Measurements from ENCODE around the gene PDK4. TPM values are rescaled to one million over a fixed set of nuclear protein-coding genes. Genes with fewer than 3 reads are reported as not detected.

PDK4 gene
- total and polyA plus RNA-seq, 4 experiments from 2014 or later: 0.35 to 0.44 TPM; not detected in 2

DNA sequence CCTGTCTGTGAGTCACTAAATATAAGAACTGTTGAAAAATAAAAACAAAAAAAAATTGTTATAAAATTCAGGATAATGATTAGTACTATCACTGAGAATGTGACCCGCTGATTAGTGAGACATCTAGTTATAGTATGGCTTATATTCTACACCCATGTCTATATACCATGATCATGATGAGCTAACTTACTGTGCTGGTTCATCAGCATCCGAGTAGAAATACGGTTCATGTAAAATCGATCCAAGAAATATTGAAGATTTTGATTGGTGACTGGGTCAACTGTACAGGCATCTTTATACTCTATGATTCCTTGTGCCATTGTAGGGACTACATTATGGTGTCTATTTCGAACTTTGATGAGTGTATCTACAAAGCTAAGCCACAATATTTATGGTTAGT is 3.7 kb downstream of the PDK4 start:
- Histone ChIP-seq H3K4me1 (ENCODE audit: insufficient read depth, low read length) (no peaks in the 10 kb centered on the region), H3K27me3 (ENCODE audit: insufficient read depth, low read length) (no peaks in the 10 kb centered on the region), H3K36me3 (ENCODE audit: insufficient read depth, low read length) (no peaks in the 10 kb centered on the region), H3K4me3 (ENCODE audit: low read length in 2 of 2) (no peak overlapping the region), H3K9me3 (ENCODE audit: control insufficient read depth in 1 of 2, low read length in 2 of 2) (no peaks in the 10 kb centered on the region), H3K27ac (ENCODE audit: low read depth, low read length) (no peak overlapping the region)
- Mint-ChIP-seq H3K4me1 (peaks cover 0 to 7% (median 4%) of the 10 kb centered on the region in 4 donors), H3K36me3 (no peaks in the 10 kb centered on the region), H3K27me3 (peaks cover 4 to 15% of the 10 kb centered on the region in 2 donors), H3K9me3 (peaks cover 0 to 5% (median 1%) of the 10 kb centered on the region in 8 donors), H3K27ac (no peak overlapping the region), H3K4me3 (no peak overlapping the region)
- intact Hi-C loops (cut with micrococcal nuclease): no loop called here
- POLR2A ChIA-PET (ENCODE audit: partially characterized antibody): no interaction called here
- CTCF ChIA-PET (ENCODE audit: partially characterized antibody): no interaction called here
- DNase-seq: no peak

DNA sequence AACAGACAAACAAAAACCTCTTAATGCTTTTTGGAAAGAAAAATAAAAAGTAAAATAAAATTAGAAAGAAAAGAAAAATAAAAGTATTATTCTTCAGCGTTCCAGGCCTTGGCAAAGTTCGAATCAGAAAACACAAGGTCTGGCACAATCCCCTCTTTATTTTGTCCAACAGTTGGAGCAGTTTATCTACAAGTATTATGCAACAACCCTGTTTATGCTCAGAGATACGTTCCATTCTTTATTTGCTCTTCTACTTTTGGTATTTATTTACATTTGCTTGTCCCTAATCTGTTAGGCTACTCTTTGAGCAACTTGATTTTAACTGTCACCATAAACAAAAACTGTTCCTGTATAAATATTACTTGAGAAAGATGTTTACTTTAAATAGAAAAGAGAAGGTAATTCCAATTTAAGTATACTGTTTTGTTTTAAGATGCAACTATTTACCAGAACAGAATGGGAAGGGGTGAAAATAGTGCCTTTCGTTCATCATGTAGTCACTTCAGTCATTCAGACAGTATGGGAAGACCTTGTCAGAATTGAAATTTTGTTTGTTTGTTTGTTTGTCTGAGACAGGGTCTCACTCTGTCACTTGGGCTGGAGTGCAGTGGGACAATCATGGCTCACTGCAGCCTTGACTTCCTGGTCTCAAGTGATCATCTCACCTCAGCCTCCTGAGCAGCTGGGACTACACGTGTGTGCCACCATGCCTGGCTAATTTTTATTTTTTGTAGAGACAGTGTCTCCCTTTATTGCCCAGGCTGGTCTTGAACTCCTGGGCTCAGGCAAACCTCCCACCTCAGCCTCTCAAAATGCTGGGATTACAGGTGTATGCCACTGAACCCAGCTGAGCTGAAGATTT is 5.7 kb downstream of the PDK4 start:
- Mint-ChIP-seq H3K9me3 (peaks cover 0 to 4% (median under 1%) of the 10 kb centered on the region in 8 donors), H3K4me3 (no peak overlapping the region), H3K27me3 (peaks cover 2 to 4% of the 10 kb centered on the region in 2 donors), H3K27ac (no peak overlapping the region), H3K36me3 (no peaks in the 10 kb centered on the region), H3K4me1 (peaks cover 0 to 2% (median 0%) of the 10 kb centered on the region in 4 donors)
- Histone ChIP-seq H3K27ac (ENCODE audit: low read depth, low read length) (no peak overlapping the region), H3K36me3 (ENCODE audit: insufficient read depth, low read length) (no peaks in the 10 kb centered on the region), H3K27me3 (ENCODE audit: insufficient read depth, low read length) (no peaks in the 10 kb centered on the region), H3K9me3 (ENCODE audit: control insufficient read depth in 1 of 2, low read length in 2 of 2) (no peaks in the 10 kb centered on the region), H3K4me1 (ENCODE audit: insufficient read depth, low read length) (no peaks in the 10 kb centered on the region), H3K4me3 (ENCODE audit: low read length in 2 of 2) (no peak overlapping the region)
- CTCF ChIA-PET (ENCODE audit: partially characterized antibody): no interaction called here
- POLR2A ChIA-PET (ENCODE audit: partially characterized antibody): no interaction called here
- no peak for DNase-seq
- intact Hi-C loops (cut with micrococcal nuclease): no loop called here

DNA sequence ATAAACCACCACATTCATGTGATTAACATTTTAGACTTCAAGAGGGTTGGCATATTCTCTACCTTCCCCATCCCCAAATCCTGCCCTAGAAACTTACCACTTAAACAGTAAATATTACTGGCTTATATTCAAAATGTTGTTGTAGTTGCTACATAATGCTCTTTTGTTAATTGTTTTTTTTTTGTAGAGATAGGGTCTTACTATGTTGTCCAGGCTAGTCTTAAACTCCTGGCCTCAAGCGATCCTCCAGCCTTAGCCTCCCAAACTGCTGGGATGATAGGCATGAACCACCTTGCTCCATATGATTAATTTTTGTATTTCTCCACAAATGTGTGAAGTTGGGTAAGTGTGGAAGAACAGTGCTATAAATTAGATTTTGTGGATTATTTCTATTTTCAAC is 6.5 kb downstream of the PDK4 start:
- Mint-ChIP-seq H3K4me3 (no peak overlapping the region), H3K36me3 (no peaks in the 10 kb centered on the region), H3K27ac (no peak overlapping the region), H3K9me3 (no peaks in the 10 kb centered on the region), H3K27me3 (no peaks in the 10 kb centered on the region), H3K4me1 (no peaks in the 10 kb centered on the region)
- Histone ChIP-seq H3K27ac (ENCODE audit: low read depth, low read length) (no peak overlapping the region), H3K4me1 (ENCODE audit: insufficient read depth, low read length) (no peaks in the 10 kb centered on the region), H3K27me3 (ENCODE audit: insufficient read depth, low read length) (no peaks in the 10 kb centered on the region), H3K9me3 (ENCODE audit: control insufficient read depth in 1 of 2, low read length in 2 of 2) (no peaks in the 10 kb centered on the region), H3K4me3 (ENCODE audit: low read length in 2 of 2) (no peak overlapping the region), H3K36me3 (ENCODE audit: insufficient read depth, low read length) (no peaks in the 10 kb centered on the region)
- intact Hi-C loops (cut with micrococcal nuclease): no loop called here
- DNase-seq: no peak
- POLR2A ChIA-PET (ENCODE audit: partially characterized antibody): no interaction called here
- CTCF ChIA-PET (ENCODE audit: partially characterized antibody): no interaction called here

DNA sequence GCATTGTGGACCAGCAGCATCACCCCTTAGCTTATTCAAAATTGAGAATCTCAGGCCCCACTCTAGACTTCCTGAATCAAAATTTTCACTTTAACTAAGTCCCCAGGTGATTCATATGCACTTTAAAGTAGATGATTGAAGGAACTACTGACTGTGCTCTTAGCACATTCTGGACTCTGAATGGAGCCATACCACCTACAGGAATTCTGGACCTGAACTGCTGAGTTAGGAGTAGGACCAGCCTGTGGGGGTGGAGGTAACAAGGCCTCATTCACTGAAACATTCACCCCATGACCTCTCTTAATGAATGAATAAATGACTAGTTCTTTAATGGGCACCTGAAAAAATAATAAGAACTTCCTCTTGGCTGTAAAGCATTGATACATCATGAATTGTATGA is 7.3 kb downstream of the PDK4 start:
- no peak overlapping the region for H3K4me3 ChIP-seq (ENCODE audit: low read length in 2 of 2)
- POLR2A ChIA-PET (ENCODE audit: partially characterized antibody): no interaction called here
- Mint-ChIP-seq H3K4me3 (no peak overlapping the region), H3K9me3 (no peaks in the 10 kb centered on the region), H3K4me1 (no peaks in the 10 kb centered on the region), H3K27ac (no peak overlapping the region), H3K27me3 (peaks cover 0 to 1% of the 10 kb centered on the region in 2 donors), H3K36me3 (no peaks in the 10 kb centered on the region)
- no peaks in the 10 kb centered on the region for H3K4me1 ChIP-seq (ENCODE audit: insufficient read depth, low read length)
- DNase-seq: no peak
- no peak overlapping the region for H3K27ac ChIP-seq (ENCODE audit: low read depth, low read length)
- intact Hi-C loops (cut with micrococcal nuclease): no loop called here
- CTCF ChIA-PET (ENCODE audit: partially characterized antibody): no interaction called here
- H3K27me3 ChIP-seq (ENCODE audit: insufficient read depth, low read length): no peaks in the 10 kb centered on the region
- H3K9me3 ChIP-seq (ENCODE audit: control insufficient read depth in 1 of 2, low read length in 2 of 2): no peaks in the 10 kb centered on the region
- H3K36me3 ChIP-seq (ENCODE audit: insufficient read depth, low read length): no peaks in the 10 kb centered on the region

DNA sequence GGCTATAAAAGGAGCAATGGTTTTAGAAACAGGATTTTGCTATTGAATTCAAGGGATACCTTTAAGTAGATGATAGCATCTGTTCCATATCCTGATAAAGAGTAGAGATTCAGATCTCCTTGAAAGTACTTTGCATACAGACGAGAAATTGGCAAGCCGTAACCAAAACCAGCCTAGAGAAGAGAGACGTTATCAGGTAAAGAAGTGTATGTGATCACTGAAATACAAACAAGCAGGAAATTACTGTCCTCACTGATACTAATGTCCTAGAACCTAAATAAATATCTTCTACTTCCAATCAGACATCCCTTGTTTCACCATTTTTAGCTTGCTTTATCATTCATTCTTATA is 9.4 kb downstream of the PDK4 start:
- CTCF ChIA-PET (ENCODE audit: partially characterized antibody): no interaction called here
- H3K9me3 Mint-ChIP-seq: no peaks in the 10 kb centered on the region

DNA sequence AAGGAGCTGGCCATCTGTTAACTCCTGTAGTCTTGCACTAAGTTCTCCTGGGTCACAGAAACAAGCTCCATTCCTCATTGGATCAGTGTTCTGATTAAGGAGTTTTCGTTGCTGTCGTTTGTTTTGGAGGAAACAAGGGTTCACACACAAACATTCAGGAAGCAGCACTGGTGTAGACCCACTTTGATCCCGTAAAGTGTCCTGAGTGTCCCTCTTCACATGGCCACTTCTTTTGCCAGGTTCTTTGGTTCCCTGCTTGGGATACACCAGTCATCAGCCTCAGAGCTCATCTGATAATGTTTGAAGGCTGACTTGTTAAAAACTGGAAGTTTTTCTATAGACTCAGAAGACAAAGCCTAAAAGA is 10.9 kb downstream of the PDK4 start:
- intact Hi-C loops (cut with micrococcal nuclease): no loop called here
- no peaks in the 10 kb centered on the region for H3K36me3 Mint-ChIP-seq
- Histone ChIP-seq H3K4me3 (ENCODE audit: low read length in 2 of 2) (no peak overlapping the region), H3K9me3 (ENCODE audit: control insufficient read depth in 1 of 2, low read length in 2 of 2) (no peaks in the 10 kb centered on the region), H3K36me3 (ENCODE audit: insufficient read depth, low read length) (no peaks in the 10 kb centered on the region), H3K27ac (ENCODE audit: low read depth, low read length) (no peak overlapping the region), H3K27me3 (ENCODE audit: insufficient read depth, low read length) (no peaks in the 10 kb centered on the region), H3K4me1 (ENCODE audit: insufficient read depth, low read length) (no peaks in the 10 kb centered on the region)
- H3K4me1 Mint-ChIP-seq: no peaks in the 10 kb centered on the region
- no peak overlapping the region for H3K4me3 Mint-ChIP-seq
- ChIA-PET CTCF (ENCODE audit: partially characterized antibody) (no interaction called here), POLR2A (ENCODE audit: partially characterized antibody) (no interaction called here)
- no peak for DNase-seq
- H3K9me3 Mint-ChIP-seq: no peaks in the 10 kb centered on the region
- H3K27me3 Mint-ChIP-seq: peaks cover 0 to 1% of the 10 kb centered on the region in 2 donors
- no peak overlapping the region for H3K27ac Mint-ChIP-seq

More for the DNA sequence above, 9.4 kb downstream of the PDK4 start:
- H3K9me3 ChIP-seq (ENCODE audit: control insufficient read depth in 1 of 2, low read length in 2 of 2): no peaks in the 10 kb centered on the region
- H3K27ac ChIP-seq (ENCODE audit: low read depth, low read length): no peak overlapping the region
- Mint-ChIP-seq H3K27me3 (peaks cover 0 to 1% of the 10 kb centered on the region in 2 donors), H3K36me3 (no peaks in the 10 kb centered on the region), H3K4me1 (no peaks in the 10 kb centered on the region), H3K4me3 (no peak overlapping the region), H3K27ac (no peak overlapping the region)
- no peak overlapping the region for H3K4me3 ChIP-seq (ENCODE audit: low read length in 2 of 2)
- no peaks in the 10 kb centered on the region for H3K27me3 ChIP-seq (ENCODE audit: insufficient read depth, low read length)
- no peaks in the 10 kb centered on the region for H3K4me1 ChIP-seq (ENCODE audit: insufficient read depth, low read length)
- intact Hi-C loops (cut with micrococcal nuclease): no loop called here
- H3K36me3 ChIP-seq (ENCODE audit: insufficient read depth, low read length): no peaks in the 10 kb centered on the region
- POLR2A ChIA-PET (ENCODE audit: partially characterized antibody): no interaction called here
- DNase-seq: no peak

DNA sequence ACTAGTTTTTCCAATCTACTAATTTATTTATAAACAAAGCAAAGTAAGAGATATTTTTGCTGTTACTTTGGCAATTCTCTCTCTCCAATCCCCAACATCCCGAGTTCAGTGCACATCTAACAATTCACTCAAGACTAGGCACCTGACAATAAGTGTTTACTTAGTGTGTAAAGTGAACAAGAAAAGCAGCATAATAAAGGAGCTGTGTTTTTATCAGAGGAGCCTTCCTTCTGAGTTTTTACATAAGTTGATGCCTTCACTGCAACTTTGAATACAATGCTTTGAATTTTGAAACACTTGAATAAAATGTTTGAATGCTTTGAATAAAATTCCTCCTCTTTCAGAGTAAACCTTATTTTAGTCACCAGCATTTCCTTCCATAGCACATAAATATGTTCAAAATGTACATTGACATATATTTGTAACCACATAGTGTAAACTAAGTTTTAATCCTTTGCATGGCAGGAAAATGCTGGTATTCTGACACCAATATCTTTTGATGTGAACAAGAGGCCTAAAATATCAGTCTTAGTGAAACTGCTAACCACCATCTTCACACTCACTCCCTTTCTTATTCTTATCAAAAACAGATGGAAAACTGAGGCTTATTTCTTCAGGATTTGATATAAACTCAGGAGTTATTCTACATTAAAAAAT is 11.4 kb downstream of the PDK4 start:
- Mint-ChIP-seq H3K27ac (no peak overlapping the region), H3K4me1 (no peaks in the 10 kb centered on the region), H3K36me3 (no peaks in the 10 kb centered on the region), H3K27me3 (peaks cover 0 to 1% of the 10 kb centered on the region in 2 donors), H3K9me3 (no peaks in the 10 kb centered on the region), H3K4me3 (no peak overlapping the region)
- intact Hi-C loops (cut with micrococcal nuclease): no loop called here
- Histone ChIP-seq H3K9me3 (ENCODE audit: control insufficient read depth in 1 of 2, low read length in 2 of 2) (no peaks in the 10 kb centered on the region), H3K27me3 (ENCODE audit: insufficient read depth, low read length) (no peaks in the 10 kb centered on the region), H3K4me3 (ENCODE audit: low read length in 2 of 2) (no peak overlapping the region), H3K27ac (ENCODE audit: low read depth, low read length) (no peak overlapping the region), H3K4me1 (ENCODE audit: insufficient read depth, low read length) (no peaks in the 10 kb centered on the region), H3K36me3 (ENCODE audit: insufficient read depth, low read length) (no peaks in the 10 kb centered on the region)
- DNase-seq: no peak
- ChIA-PET CTCF (ENCODE audit: partially characterized antibody) (no interaction called here), POLR2A (ENCODE audit: partially characterized antibody) (no interaction called here)
